ENCODE data around the gene CALCOCO1. TPM values are rescaled to one million over a fixed set of nuclear protein-coding genes. Genes with fewer than 3 reads are reported as not detected.
A peak's percentile ranks its signal among the peaks of the same experiment; 100 is the strongest.

Gene CALCOCO1
- total and polyA plus RNA-seq, 9 of the 15 experiments (the other 6 are each of a cell fraction or from before 2014, with no cell fraction given): 1.9 to 31.8 (median 11.0) TPM

GRCh38 chr12:53675701-53676607 lies 51.3 kb downstream of the CALCOCO1 start, which contains the start of gene ATP5MC2 (continued):
- TF ChIP-seq MGA (IDR thresholded peaks at IDR 0.05) (peak; percentile 96), PHB (CRISPR knock-in tag; IDR thresholded peaks at IDR 0.05) (no peak), NR3C1 (CRISPR knock-in tag; IDR thresholded peaks at IDR 0.05) (peak; percentile 77), MTA3 (IDR thresholded peaks at IDR 0.05; ENCODE audit: borderline replicate concordance) (peak; percentile 93), NKRF (IDR thresholded peaks at IDR 0.05; ENCODE audit: borderline replicate concordance) (peak; percentile 91; the same call in 1 of the 2 replicates), RHOXF2B (CRISPR knock-in tag; conservative IDR thresholded peaks at IDR 0.05) (no peak), GATAD2B (IDR thresholded peaks at IDR 0.05; ENCODE audit: borderline replicate concordance) (no peak), RBM22 (IDR thresholded peaks at IDR 0.05; ENCODE audit: low read depth, low read length, poor library complexity, severe bottlenecking) (no peak), FOS (IDR thresholded peaks at IDR 0.05; ENCODE audit: extremely low read depth, insufficient read length) (no peak), SIRT6 (IDR thresholded peaks at IDR 0.05; ENCODE audit: low read depth, low read length) (no peak), HNRNPK (IDR thresholded peaks at IDR 0.05; ENCODE audit: low read depth, low read length, poor library complexity, severe bottlenecking) (no peak), SMAD3 (CRISPR knock-in tag; conservative IDR thresholded peaks at IDR 0.05) (0 out of 2 replicates have a peak, but pooled peaks have one; percentile 60)
